NOMO-1 (cell line): ENCODE measurements around the gene FLOT2.

ENCODE experiments used
- DNase-seq, 2 experiments: peaks; one replicate each; lab custom pipeline; 2025; ENCODE audit not compliant: unreplicated experiment in 2 of 2; lab: John Stamatoyannopoulos, UW

Gene FLOT2

DNA sequence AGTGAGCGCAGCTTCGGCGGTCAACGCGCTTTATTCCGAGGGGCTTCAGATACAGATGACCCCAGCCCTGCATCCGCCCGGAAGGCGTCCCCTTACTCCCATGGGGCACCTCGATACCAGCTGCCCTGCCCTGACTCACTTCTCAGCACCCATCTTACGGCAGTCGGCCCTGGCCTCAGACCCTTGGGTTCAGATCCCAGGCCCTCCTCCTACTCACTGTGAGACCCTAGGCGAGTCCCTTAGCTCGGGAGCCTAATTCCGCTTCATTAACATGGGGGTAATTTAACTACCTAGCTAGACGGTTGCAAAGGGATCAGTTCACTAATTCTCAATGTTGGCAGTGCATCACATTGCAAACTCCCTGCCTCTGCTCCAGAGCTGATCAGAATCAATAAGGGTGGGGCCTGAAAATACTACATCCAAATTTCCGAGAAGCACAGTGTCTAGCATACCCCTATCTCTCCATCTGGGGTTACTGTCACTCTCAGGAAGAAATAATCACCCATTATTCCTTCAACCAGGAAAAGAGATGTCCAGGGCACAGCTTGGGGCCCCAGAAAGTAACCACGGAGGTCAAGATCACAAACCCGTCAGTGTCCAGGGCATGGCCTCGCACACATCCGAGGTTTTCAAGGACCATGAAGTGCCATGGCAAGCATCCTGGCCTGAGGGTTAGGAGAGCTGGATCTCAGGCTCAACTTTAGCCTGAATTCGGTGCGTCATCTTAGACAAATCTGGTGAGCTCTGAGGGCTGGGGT, 415 bp upstream of the FLOT2 start:
- peak in 1 of 2 experiments; percentile 32 for DNase-seq

GRCh38 chr17:28896491-28896883, 1.0 kb downstream of the FLOT2 start:
- DNase-seq: no peak

- no peak for DNase-seq
These were observed 1.6 kb downstream of the FLOT2 start for GRCh38 chr17:28895794-28896447.

- DNase-seq: peak; percentile 70 to 73
These were observed 4.0 kb downstream of the FLOT2 start for GRCh38 chr17:28893248-28894183.

GRCh38 chr17:28892024-28892423, 5.5 kb downstream of the FLOT2 start:
- no peak for DNase-seq

GRCh38 chr17:28891201-28891600, 6.3 kb downstream of the FLOT2 start:
- no peak for DNase-seq

DNA sequence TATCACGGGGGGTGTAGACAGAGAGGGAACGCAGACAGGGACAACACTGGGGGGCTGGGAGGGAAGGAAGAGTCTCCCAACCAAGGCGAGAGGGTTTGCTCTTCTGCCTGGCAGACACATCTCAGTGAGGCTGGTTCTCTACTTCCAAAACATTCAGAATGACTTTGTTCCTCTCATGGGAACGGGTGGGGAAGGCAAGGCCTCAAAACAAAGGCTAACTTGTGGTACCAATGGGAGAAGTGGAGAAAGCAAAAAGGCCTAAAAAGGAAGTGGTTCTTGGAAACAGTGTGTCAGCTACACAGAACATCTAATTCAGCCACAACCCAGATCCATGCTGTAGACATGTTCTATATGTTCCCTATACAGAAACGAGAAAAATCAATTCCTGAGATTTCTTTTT, 7.5 kb downstream of the FLOT2 start:
- DNase-seq: no peak

DNA sequence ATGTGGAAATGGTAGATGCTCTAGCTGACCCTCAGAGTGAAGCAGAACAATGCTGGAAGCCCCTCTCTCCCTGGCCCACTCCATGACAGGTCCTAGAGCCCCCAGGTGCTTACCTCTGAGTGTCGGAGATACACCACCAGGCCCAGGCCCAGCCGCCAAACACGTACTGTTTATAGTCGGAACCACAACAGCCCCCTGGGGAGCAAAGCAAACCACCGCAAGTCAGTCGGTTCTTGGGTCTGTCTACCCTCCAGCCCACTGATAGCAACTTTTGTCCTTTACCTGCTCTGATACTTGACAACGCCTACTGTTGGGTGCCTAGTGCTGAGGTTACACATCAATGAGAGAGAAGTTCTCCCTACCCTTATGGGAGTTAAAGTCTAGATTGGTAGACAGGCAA, 8.7 kb downstream of the FLOT2 start:
- DNase-seq: no peak

DNA sequence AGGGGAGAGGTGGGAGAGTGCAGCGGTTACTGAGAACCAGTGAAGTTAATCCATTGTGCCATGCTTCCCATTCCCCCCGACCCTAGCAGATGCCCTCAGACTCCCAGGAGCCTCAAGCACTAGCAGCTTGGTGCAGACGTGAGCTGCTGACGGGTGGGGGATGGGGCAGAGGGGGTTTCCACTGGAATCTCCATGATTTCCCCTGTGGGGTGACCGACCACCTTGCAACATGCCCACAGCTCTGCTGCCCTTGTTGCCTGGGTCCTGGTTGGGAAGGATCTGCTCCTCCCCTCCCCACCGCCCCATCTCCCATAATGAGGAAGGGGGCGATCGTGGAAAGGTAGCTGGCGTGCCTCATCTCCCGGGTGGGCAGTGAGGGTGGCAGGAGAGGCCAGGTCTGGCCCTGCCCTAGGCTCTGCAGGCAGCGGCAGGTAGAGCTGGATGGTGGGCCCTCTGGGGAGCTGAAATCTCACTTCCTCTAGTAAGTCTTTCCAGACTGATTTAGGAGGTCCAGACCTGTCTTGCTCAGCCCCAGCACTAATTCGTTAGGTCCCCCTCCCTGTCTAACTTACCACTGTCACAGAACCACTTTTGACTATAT, 9.6 kb downstream of the FLOT2 start:
- DNase-seq: no peak

DNA sequence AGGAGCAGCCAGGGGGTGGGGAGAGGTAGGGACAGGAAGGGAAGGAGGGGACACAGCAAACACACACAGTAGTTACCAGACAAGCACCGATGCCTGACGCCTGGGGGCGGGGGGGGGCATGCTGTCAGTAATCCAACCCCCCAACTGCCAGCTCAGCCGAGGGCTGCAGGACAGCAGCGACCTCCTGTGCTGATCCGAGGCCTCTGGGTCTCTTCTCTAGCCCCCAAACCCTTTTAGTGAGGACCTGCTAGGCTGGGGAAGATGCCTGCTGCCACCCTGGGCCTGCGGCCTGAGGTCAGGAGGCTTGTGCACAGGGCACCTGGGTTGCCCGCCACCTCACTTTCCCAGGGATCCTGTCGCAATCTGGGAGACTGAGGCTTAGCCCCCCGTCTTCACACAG, 11.6 kb downstream of the FLOT2 start:
- DNase-seq: no peak

- no peak for DNase-seq
These were observed 12.2 kb downstream of the FLOT2 start for GRCh38 chr17:28885363-28885762.

GRCh38 chr17:28883967-28884702, 13.4 kb downstream of the FLOT2 start:
- no peak for DNase-seq

GRCh38 chr17:28882154-28882895, 15.2 kb downstream of the FLOT2 start:
- no peak for DNase-seq

DNA sequence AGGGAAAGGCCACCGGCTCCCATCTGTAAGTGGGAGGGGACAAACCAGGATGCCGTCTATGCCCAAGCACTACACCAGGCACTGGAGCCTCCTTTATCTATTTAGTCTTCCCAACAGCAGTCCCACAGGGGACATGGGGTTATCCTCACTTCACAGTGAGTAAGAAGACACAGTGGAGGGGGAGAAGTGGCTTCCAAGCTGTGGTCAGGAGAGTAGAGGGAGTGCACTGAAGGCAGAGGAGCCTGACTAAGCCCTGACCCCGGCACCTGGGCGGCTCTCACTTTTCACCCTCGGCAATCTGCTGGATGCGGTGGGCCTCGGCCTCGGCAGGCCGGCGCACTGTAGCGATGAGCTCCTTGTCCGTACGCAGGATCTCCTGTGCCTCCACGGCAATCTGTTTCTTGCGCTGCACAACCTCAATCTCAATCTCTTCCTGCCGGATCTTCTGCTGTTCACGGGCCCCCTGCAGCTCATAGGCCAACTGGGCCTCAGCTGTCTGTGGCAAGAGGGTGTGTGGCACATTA, 15.9 kb downstream of the FLOT2 start:
- DNase-seq: no peak

DNA sequence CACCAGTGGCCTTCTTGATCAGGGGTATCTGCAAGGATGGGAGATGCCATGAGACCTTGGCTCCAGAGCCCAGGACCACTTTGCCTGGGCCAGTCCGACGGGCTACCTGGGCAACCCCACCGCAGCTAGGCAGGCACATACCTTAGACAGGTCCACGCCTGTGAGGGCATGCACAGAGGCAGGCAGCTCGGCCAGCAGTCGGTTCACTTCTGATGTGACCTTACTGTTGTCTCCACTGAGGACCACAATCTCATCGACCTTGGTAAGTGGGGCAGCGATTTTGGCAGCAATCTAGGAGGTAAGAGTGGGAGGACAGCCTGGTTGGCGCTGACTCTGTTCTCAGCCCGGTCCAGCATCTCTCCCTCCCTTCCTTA, 17.0 kb downstream of the FLOT2 start:
- no peak for DNase-seq

GRCh38 chr17:28879886-28880571, 17.5 kb downstream of the FLOT2 start:
- no peak for DNase-seq

GRCh38 chr17:28878981-28879380, 18.6 kb downstream of the FLOT2 start:
- DNase-seq: no peak

- DNase-seq: no peak
These were observed 19.2 kb downstream of the FLOT2 start for GRCh38 chr17:28878158-28878910.
